ENCODE results near the gene SIL1. TPM values are rescaled to one million over a fixed set of nuclear protein-coding genes. Genes with fewer than 3 reads are reported as not detected.
A peak's percentile ranks its signal among the peaks of the same experiment; 100 is the strongest.

Gene SIL1
- total RNA-seq, 2 donors from 2014 or later: 17.2 to 20.2 TPM

GRCh38 chr5:139023286-139023685 is 174.9 kb downstream of the SIL1 start:
- H3K9me3 ChIP-seq (ENCODE audit: control insufficient read depth, low read length): no peaks in the 10 kb centered on the region
- no peak overlapping the region for H3K9ac ChIP-seq (ENCODE audit: extremely low read depth, low read length, poor library complexity, severe bottlenecking)
- H3K36me3 ChIP-seq (ENCODE audit: control insufficient read depth, insufficient read depth, low read length): no peaks in the 10 kb centered on the region
- no peak overlapping the region for H3K27ac Mint-ChIP-seq
- peaks cover 3% of the 10 kb centered on the region for H3K4me1 ChIP-seq (ENCODE audit: control insufficient read depth, insufficient read depth, low read length)
- 96 to 97% methylated on average over 7 to 8 of the region's 8 CpGs for WGBS, 2 experiments (ENCODE audit: insufficient coverage in 1 of 2, insufficient read length in 1 of 2)
- H3K4me3 Mint-ChIP-seq: no peak overlapping the region
- TF ChIP-seq CTCF (conservative IDR thresholded peaks at IDR 0.05): no peak
- no peak overlapping the region for H3K27ac ChIP-seq (ENCODE audit: low read depth, low read length)
- H3K27me3 Mint-ChIP-seq (ENCODE audit: insufficient read depth): no peaks in the 10 kb centered on the region
- H3K27me3 ChIP-seq (ENCODE audit: control insufficient read depth, insufficient read depth, low read length, poor library complexity, severe bottlenecking): no peaks in the 10 kb centered on the region
- DNase-seq: peak; percentile 17
- H3K4me1 Mint-ChIP-seq: peaks cover 13% of the 10 kb centered on the region
- no peaks in the 10 kb centered on the region for H3K36me3 Mint-ChIP-seq (ENCODE audit: low read depth)
- no peak overlapping the region for H3K4me3 ChIP-seq (ENCODE audit: low read length)
- no peaks in the 10 kb centered on the region for H3K9me3 Mint-ChIP-seq

- peaks cover 3% of the 10 kb centered on the region for H3K4me1 ChIP-seq (ENCODE audit: control insufficient read depth, insufficient read depth, low read length)
- H3K27me3 ChIP-seq (ENCODE audit: control insufficient read depth, insufficient read depth, low read length, poor library complexity, severe bottlenecking): no peaks in the 10 kb centered on the region
- H3K27ac ChIP-seq (ENCODE audit: low read depth, low read length): no peak overlapping the region
- peak; percentile 9 for DNase-seq
- no peak overlapping the region for H3K9ac ChIP-seq (ENCODE audit: extremely low read depth, low read length, poor library complexity, severe bottlenecking)
- Mint-ChIP-seq H3K36me3 (ENCODE audit: low read depth) (no peaks in the 10 kb centered on the region), H3K9me3 (no peaks in the 10 kb centered on the region), H3K4me3 (no peak overlapping the region), H3K27me3 (ENCODE audit: insufficient read depth) (no peaks in the 10 kb centered on the region), H3K4me1 (peaks cover 15% of the 10 kb centered on the region), H3K27ac (no peak overlapping the region)
- WGBS, 2 experiments (ENCODE audit: insufficient coverage in 1 of 2, insufficient read length in 1 of 2): 100% methylated on average over 1 of the region's 1 CpG
- no peak overlapping the region for H3K4me3 ChIP-seq (ENCODE audit: low read length)
- H3K9me3 ChIP-seq (ENCODE audit: control insufficient read depth, low read length): no peaks in the 10 kb centered on the region
- TF ChIP-seq CTCF (conservative IDR thresholded peaks at IDR 0.05): no peak
- no peaks in the 10 kb centered on the region for H3K36me3 ChIP-seq (ENCODE audit: control insufficient read depth, insufficient read depth, low read length)
These were observed 175.6 kb downstream of the SIL1 start for GRCh38 chr5:139022528-139022927.

- H3K4me3 ChIP-seq (ENCODE audit: low read length): no peak overlapping the region
- no peaks in the 10 kb centered on the region for H3K36me3 ChIP-seq (ENCODE audit: control insufficient read depth, insufficient read depth, low read length)
- Mint-ChIP-seq H3K27me3 (ENCODE audit: insufficient read depth) (no peaks in the 10 kb centered on the region), H3K36me3 (ENCODE audit: low read depth) (no peaks in the 10 kb centered on the region), H3K27ac (no peak overlapping the region), H3K4me3 (no peak overlapping the region), H3K9me3 (no peaks in the 10 kb centered on the region), H3K4me1 (peaks cover 19% of the 10 kb centered on the region)
- H3K9ac ChIP-seq (ENCODE audit: extremely low read depth, low read length, poor library complexity, severe bottlenecking): no peak overlapping the region
- DNase-seq: no peak
- H3K27me3 ChIP-seq (ENCODE audit: control insufficient read depth, insufficient read depth, low read length, poor library complexity, severe bottlenecking): no peaks in the 10 kb centered on the region
- no peak overlapping the region for H3K27ac ChIP-seq (ENCODE audit: low read depth, low read length)
- no peaks in the 10 kb centered on the region for H3K9me3 ChIP-seq (ENCODE audit: control insufficient read depth, low read length)
- peaks cover 3% of the 10 kb centered on the region for H3K4me1 ChIP-seq (ENCODE audit: control insufficient read depth, insufficient read depth, low read length)
- no peak for TF ChIP-seq CTCF (conservative IDR thresholded peaks at IDR 0.05)
- 86 to 94% methylated on average over 2 to 3 of the region's 3 CpGs for WGBS, 2 experiments (ENCODE audit: insufficient coverage in 1 of 2, insufficient read length in 1 of 2)
These were observed 176.8 kb downstream of the SIL1 start for GRCh38 chr5:139021346-139021745.

All from endodermal cell (in vitro differentiated cells).